Cerebellar nuclear complex (tissue), 1 donor: Measurements from ENCODE around the gene CTDSP2.
A peak's percentile ranks its signal among the peaks of the same experiment; 100 is the strongest.

Source experiments
- DNase-seq, 2 experiments: peaks; one replicate each; lab custom pipeline; 2025; lab: John Stamatoyannopoulos, UW

The CTDSP2 gene

GRCh38 chr12:57815177-57816000 lies 31.1 kb downstream of the CTDSP2 start:
- no peak for DNase-seq

DNA sequence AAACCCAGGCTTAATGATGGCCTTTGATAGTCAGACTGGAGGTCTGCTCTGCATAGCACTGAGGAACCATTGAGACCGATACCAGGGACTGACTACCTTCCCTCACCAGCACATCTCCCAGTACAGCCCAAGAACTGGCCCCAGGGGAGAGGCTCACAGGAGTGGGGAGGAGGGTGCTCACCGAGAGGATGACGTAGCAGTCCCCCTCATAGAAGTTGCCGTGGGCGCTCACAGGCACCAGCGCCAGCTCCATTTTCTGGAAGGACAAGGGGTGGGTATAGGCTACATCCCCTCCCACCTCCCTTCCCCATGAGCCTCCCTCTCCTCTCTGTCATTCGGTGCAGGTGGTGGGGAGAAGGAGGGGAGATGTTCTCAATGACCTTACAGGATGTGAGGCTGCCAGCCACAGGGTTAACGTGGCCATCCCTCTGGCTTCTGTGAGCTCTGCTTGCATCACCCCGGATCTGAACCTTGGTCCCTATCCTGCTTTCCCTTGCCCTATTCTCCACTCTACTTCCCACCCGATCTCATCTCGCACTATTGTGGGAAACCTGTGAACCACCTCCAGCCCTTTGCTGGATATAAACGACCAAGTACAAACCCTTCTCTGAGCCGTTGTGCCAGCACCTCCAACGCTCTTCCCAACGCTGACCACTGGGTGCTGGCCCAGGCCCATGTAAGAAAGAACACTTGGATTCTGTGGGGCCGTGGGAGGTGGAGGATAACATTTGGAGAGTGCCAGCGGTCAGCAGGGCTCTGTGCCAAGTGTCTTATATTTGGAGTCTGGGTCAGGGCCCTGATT lies 32.4 kb downstream of the CTDSP2 start:
- no peak for DNase-seq

GRCh38 chr12:57813111-57813970 lies 33.2 kb downstream of the CTDSP2 start:
- no peak for DNase-seq

- no peak for DNase-seq
Observed at GRCh38 chr12:57811028-57811755, 35.3 kb downstream of the CTDSP2 start.

GRCh38 chr12:57810450-57810849 lies 36.1 kb downstream of the CTDSP2 start:
- DNase-seq, result no peak

DNA sequence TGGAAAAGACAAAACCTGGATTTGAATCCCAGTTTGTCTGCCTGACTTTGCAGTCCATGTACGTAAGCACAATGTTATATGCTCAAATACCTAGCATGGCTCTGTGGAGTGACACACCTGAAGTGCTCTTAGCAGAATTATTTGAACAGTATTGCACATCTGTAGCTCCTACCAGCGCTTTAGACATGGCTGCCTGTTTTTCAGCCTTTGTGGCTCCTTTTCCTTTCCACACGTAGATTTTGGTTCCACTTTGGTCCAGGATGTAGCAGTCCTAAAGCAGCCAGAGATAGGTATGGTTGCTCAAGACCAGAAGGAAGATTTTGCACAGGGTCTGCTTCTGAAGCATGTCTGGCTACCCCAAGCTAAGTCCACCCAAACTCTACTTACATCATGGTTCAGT lies 37.1 kb downstream of the CTDSP2 start:
- DNase-seq, result no peak

DNA sequence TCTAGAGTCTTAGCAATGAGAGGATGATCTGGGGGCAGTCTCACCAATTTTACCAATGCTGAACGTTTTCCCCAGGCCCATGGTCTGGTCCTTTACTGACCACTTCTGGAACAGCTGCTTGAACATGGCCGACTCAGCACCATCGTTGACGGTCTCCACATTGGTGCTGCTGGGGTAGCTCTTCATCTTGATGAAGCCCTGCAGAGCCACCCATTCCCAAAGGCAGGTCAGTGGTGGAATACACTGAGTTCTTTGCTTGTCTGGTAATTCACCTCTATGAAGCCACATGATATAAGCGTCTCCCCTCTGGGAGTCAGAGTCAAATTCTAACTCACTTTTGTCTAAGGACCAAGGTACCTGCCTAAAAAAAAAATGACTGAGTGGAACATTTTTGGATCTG lies 38.2 kb downstream of the CTDSP2 start:
- DNase-seq, result no peak

GRCh38 chr12:57807285-57807684 lies 39.2 kb downstream of the CTDSP2 start:
- DNase-seq, result no peak

GRCh38 chr12:57806677-57807076 lies 39.9 kb downstream of the CTDSP2 start:
- no peak for DNase-seq

- DNase-seq, result no peak
Observed at GRCh38 chr12:57803319-57803893, 43.1 kb downstream of the CTDSP2 start.

DNA sequence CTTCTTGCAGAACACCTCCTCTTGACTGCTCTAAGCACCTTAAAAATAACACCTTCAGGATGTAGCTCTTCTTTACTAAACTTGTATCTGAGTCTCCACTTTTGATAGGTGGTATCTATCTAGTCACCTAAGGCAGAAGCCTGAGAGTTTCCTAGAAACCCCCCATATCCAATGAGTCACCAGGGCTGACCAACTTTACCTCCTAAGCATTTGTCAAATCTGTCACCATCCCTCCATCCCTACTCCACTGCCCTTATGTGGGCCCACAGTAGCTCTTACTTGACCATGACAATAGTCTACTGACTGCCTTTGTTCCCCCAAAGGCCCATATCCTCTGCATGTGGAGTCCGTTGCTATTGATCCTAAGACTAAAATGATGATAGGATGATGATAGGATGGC lies 43.9 kb downstream of the CTDSP2 start:
- no peak for DNase-seq

DNA sequence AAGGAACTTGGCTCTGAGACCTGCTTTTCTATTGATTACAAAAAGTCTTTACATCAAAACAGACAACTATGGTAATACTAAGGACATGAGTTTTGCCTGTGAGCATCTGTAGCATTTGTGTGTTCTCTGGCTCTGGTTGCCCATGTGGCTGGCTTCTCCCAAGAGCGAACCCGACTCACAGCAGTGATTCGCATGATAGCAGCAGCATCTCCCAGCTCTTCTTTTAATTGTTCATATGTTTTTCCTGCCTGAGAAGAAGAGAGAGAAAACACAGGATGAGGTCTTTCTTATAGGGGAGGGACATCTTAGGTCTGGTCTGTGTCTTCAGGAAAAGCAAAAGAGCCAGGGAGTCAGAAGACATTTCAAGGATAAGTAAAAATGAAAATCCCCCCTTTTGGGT lies 45.6 kb downstream of the CTDSP2 start:
- DNase-seq, result no peak

DNA sequence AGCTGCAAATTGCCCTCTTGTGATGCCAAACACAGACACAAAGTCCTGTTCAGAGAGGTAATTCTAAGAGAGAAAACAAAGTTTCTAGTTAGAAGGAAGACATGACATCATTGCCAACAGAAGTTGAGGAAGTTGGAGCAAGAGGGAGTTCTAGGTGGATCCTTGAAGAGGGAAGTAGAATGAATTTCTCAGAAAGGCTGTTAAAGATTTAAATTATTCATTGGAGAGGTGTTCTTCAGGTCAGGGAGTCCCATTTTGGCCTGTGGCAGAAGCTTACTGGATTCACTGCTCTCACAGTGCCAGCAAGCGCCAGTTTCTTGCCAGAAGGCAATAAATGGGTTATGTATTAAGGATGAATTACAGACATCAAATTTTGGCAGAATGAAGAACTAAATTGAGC lies 48.6 kb downstream of the CTDSP2 start:
- no peak for DNase-seq

DNA sequence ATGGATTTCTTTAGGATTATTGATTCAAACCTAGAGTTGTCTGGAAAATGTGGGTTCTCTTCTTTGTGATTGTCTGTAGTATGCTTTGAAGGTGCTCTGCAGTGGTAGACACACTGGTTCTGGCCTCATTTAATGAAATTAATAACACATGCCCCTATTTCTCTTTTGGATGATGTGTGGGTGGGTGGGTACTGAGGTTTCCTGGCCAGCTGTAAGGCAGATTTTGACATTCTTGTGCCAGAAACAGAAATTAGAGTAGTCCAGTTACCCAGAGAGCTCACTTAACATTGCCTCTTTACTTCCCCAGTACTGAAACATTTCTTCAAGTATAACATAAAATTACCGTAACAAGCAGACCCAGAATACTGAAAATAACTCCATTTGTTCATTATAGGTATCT lies 49.5 kb downstream of the CTDSP2 start:
- DNase-seq, result no peak

DNA sequence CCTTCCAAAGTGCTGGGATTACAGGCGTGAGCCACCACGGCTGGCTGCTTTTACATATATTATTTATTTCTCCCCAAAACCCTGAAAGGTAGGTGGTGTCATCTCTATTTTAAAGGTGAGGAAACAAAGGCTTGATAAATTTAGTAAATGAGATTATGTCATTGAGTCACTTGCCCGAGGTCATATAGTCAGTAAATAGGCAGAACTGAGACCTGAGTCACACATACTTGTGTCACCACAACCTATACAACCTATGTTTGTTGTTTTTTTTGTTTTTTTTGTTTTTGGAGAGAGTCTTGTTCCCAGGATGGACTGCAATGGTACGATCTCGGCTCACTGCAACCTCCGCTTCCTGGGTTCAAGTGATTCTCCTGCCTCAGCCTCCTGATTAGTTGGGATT lies 51.2 kb downstream of the CTDSP2 start:
- DNase-seq, result no peak

DNA sequence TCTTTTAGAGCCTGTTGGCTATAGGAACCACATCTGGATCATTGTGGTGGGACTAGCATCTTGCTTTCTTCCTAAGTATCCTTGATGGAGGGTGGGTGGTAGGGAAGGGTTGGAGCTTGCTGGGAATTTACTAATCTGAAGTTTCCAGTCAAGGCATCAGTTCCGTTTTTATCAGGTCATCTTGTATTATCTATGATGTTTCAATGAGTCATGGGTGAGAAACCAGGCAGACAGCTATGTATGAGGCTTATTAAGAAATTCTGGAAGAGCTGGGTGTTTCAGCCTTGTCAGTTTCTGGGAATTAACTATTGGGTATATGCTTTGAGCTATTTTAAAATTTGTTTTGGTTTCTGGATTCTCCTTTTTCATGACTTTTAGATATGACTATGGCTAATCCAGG lies 52.6 kb downstream of the CTDSP2 start:
- no peak for DNase-seq

DNA sequence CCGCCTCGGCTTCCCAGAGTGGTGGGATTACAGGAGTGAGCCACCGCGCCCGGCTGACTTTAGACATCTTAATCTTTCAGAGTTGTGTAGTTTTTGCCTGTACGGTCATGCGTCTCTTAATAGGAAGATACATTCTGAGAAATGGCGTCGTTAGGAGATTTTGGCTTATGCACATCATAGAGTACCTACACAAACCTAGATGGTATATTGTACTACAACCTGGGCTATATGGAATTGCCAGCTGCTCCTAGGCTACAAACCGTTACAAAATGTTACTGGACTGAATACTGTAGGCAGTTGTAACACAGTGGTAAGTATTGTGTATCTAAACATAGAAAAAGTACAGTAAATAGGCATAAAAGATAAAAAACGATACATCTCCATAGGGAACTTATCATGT lies 62.7 kb downstream of the CTDSP2 start:
- no peak for DNase-seq

GRCh38 chr12:57783466-57783801 lies 63.1 kb downstream of the CTDSP2 start:
- no peak for DNase-seq

- DNase-seq, result peak in 1 of 2 experiments; percentile 88
Observed at GRCh38 chr12:57782608-57783465, 63.7 kb downstream of the CTDSP2 start, which contains the start of gene TSFM. TSFM (plus strand) TSS chr12:57782787; CDS start chr12:57782802, 15 bp downstream.

DNA sequence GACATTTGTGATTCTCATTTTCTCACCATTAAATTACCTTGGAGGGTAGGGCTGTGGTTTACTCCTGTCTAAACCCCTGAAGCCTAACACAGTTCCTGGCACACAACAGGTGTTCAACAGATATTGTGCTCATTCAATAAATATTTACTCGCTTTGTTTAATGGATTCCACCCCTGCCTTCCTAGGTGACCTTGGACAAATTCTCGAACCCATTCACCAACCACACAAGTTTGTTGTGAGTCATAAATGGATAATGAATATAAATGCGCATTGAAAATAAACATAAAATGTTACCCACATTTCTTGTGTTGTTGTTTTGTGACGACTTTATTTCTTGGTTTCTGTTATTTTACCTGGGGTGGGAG lies 64.3 kb downstream of the CTDSP2 start:
- no peak for DNase-seq
